Heart right ventricle (tissue), 16 donors: ENCODE results near the gene RAD51B. TPM values are rescaled to one million over a fixed set of nuclear protein-coding genes. Genes with fewer than 3 reads are reported as not detected.

Experiments
- ATAC-seq, 8 donors: fragments of 200-7000 bp; cut with Tn5 transposase; one replicate each; pipeline ENCODE4 v1.9.1; 2020; ENCODE audit warnings: mild to moderate bottlenecking in 8 of 8, moderate library complexity in 8 of 8, moderate number of reproducible peaks in 1 of 8
- DNase-seq, 2 donors: peaks; one replicate each; pipeline ENCODE4 v3.0.0-alpha.2; 2020
- H3K27ac ChIP-seq, 10 donors: fragments of 200-600 bp; sonication (generic) in 2 of 10; one replicate each; pipeline versions ENCODE4 v1.5.0 to v1.8.0; 2020 to 2022; ENCODE audit warnings: mild to moderate bottlenecking in 3 of 10
- H3K27me3 ChIP-seq, 7 donors: fragments of 200-600 bp; one replicate each; pipeline ENCODE4 v1.8.0; 2021 to 2022; ENCODE audit warnings: mild to moderate bottlenecking in 2 of 7
- H3K36me3 ChIP-seq, 9 donors: fragments of 200-600 bp; sonication (generic) in 1 of 9; one replicate each; pipeline versions ENCODE4 v1.5.0 to v1.8.0; 2020 to 2022; ENCODE audit warnings: mild to moderate bottlenecking in 2 of 9
- H3K4me1 ChIP-seq, 9 donors: fragments of 200-600 bp; sonication (generic) in 1 of 9; one replicate each; pipeline versions ENCODE4 v1.5.0 to v1.8.0; 2020 to 2022; ENCODE audit warnings: mild to moderate bottlenecking in 4 of 9
- H3K4me3 ChIP-seq, 10 donors: fragments of 200-600 bp; sonication (generic) in 2 of 10; one replicate each; pipeline versions ENCODE4 v1.5.0 to v1.8.0; 2020 to 2022; ENCODE audit warnings: mild to moderate bottlenecking in 7 of 10, moderate library complexity in 2 of 10
- H3K9me3 ChIP-seq, 11 donors: fragments of 200-600 bp in 10 of 11; sonication (generic) in 2 of 11; one replicate each; pipeline versions ENCODE4 v1.5.0 to v1.8.0; 2013 to 2022; ENCODE audit warnings: mild to moderate bottlenecking in 2 of 11, control low read depth in 1 of 11, moderate library complexity in 1 of 11
- CTCF ChIP-seq, 9 donors: fragments of 200-600 bp; sonication (generic) in 2 of 9; IDR thresholded peaks; one replicate each; pipeline versions ENCODE4 v1.5.0 to v1.8.0; 2021 to 2022; ENCODE audit warnings: antibody characterized with exemption in 9 of 9, mild to moderate bottlenecking in 5 of 9, moderate library complexity in 1 of 9
- WGBS, 2 donors: extraction: QIAGEN DNeasy Blood & Tissue Kit; methylation state at CpG; one replicate each; pipeline ENCODE4 v1.1.7; 2013; ENCODE audit warnings: inconsistent platforms in 1 of 2; 5-methylcytosine and 5-hydroxymethylcytosine counted together
- intact Hi-C, 10 donors: fragments of 100-400 bp; cut with DNase I; formaldehyde crosslinking; loops; one replicate each; pipeline versions ENCODE4 v1.11.1 to v1.14.2; 2022
- polyA plus RNA-seq, 2 donors: library from polyadenylated mRNA; stranded (reverse); fragments of 200-250 nt; gene quantifications; one replicate each; pipeline ENCODE4 v1.2.3, GENCODE V29; 2013
- total RNA-seq, 10 donors: library from RNA; stranded (reverse); fragmentation: NEBNext Ultra II Directional in 3 of 10; extraction: Animal tissue kit (Norgen Biotek cat#: 25700) in 3 of 10; gene quantifications; one replicate each; pipeline versions ENCODE4 v1.2.1 to v1.2.4, GENCODE V29; 2021 to 2023
- donor health status: Arrhythmogenic right ventricular cardiomyopathy.
- donor health status: ischemic (EF 13 %, LVEDD 7.1; RV severe dilation, severe dysfunction).
- donor health status: healthy with polysubstance abuse.
- donor health status: DM: no; HTN: yes; CAD: no.
- donor health status: DM: no; HTN: no; CAD: no.
- donor health status: ischemic (EF 25% LVEDD 6.9; RV normal size, moderate dysfunction).
- donor health status: ischemic (EF 25% LVEDD 5.7; RV mildly dilated, moderate dysfunction).
- donor health status: healthy.
- donor health status: DM: yes; HTN: yes; CAD: no.
- donor health status: Ischemic cardiomyopathy.
- donor health status: ischemic (EF 35%, LVEDD 5.7; RV mildly dilated, moderate dysfunction).
- donor health status: nonischemic (EF 11% LVEDD 7.7; RV severe dilation, severe dysfunction).
- donor health status: DM: yes; HTN: yes; CAD: no.
- donor health status: PGD.
- donor health status: ischemic (EF 29% LVEDD 5.4; RV normal size, mild dysfunction).
- donor health status: nonischemic (EF 23%, LVEDD 6.1; RV moderate dilation, normal function).

Gene RAD51B
- total and polyA plus RNA-seq, 12 donors: 0.88 to 8.6 (median 3.5) TPM

GRCh38 chr14:67933266-67933665 is 113.7 kb downstream of the RAD51B start:
- H3K27me3 ChIP-seq: no peaks in the 10 kb centered on the region
- H3K36me3 ChIP-seq: no peaks in the 10 kb centered on the region
- peaks cover 3 to 24% (median 11%) of the 10 kb centered on the region in 9 donors for H3K4me1 ChIP-seq
- no peak for TF ChIP-seq CTCF (IDR thresholded peaks at IDR 0.05)
- peaks cover 0 to 32% (median 19%) of the 10 kb centered on the region in 11 donors for H3K9me3 ChIP-seq
- ATAC-seq (peak in 2 of 8 donors; percentile 24 to 30), DNase-seq (no peak)
- intact Hi-C loops: loop anchor here in 3 of 10 donors (2.0 to 10.0 kb wide), 3 partner anchors 884 to 909 kb away; no protein-coding TSS in a partner anchor
- H3K4me3 ChIP-seq: no peak overlapping the region
- no peak overlapping the region for H3K27ac ChIP-seq

GRCh38 chr14:67934087-67934486 is 114.5 kb downstream of the RAD51B start:
- no peaks in the 10 kb centered on the region for H3K36me3 ChIP-seq
- WGBS, 2 donors: 42 to 43% methylated on average over 1 of the region's 1 CpG
- peaks cover 0 to 27% (median 19%) of the 10 kb centered on the region in 11 donors for H3K9me3 ChIP-seq
- DNase-seq (peak in 1 of 2 donors; percentile 26), ATAC-seq (peak in 7 of 8 donors; percentile 87 to 94 (median 92))
- H3K27ac ChIP-seq: peak overlapping the region in 8 of 10 donors; percentile 9 to 62 (median 38)
- no peaks in the 10 kb centered on the region for H3K27me3 ChIP-seq
- intact Hi-C loops: loop anchor here in 2 of 10 donors (5.0 to 10.0 kb wide), 2 partner anchors 891 to 908 kb away; no protein-coding TSS in a partner anchor
- peak; percentile 40 to 79 (median 66) for TF ChIP-seq CTCF (IDR thresholded peaks at IDR 0.05)
- H3K4me3 ChIP-seq: no peak overlapping the region
- peaks cover 3 to 24% (median 11%) of the 10 kb centered on the region in 9 donors for H3K4me1 ChIP-seq

GRCh38 chr14:67934862-67935261 is 115.3 kb downstream of the RAD51B start:
- H3K4me1 ChIP-seq: peaks cover 3 to 24% (median 11%) of the 10 kb centered on the region in 9 donors
- TF ChIP-seq CTCF (IDR thresholded peaks at IDR 0.05): no peak
- H3K4me3 ChIP-seq: no peak overlapping the region
- intact Hi-C loops: loop anchor here in 2 of 10 donors (5.0 to 10.0 kb wide), 2 partner anchors 890 to 907 kb away; no protein-coding TSS in a partner anchor
- no peak for ATAC-seq
- H3K27ac ChIP-seq: peak overlapping the region in 7 of 10 donors; percentile 9 to 62 (median 45)
- no peak for DNase-seq
- 94 to 99% methylated on average over 1 of the region's 1 CpG for WGBS, 2 donors
- H3K36me3 ChIP-seq: no peaks in the 10 kb centered on the region
- H3K9me3 ChIP-seq: peaks cover 0 to 20% (median 13%) of the 10 kb centered on the region in 11 donors
- no peaks in the 10 kb centered on the region for H3K27me3 ChIP-seq

GRCh38 chr14:67935371-67935770 is 115.8 kb downstream of the RAD51B start:
- DNase-seq: no peak
- intact Hi-C loops: loop anchor here in 1 of 10 donors (10.0 kb wide), 1 partner anchor 889 kb away; no protein-coding TSS in a partner anchor
- 89 to 96% methylated on average over 2 of the region's 2 CpGs for WGBS, 2 donors

More at GRCh38 chr14:67935371-67935770, 115.8 kb downstream of the RAD51B start:
- Histone ChIP-seq H3K4me3 (no peak overlapping the region), H3K4me1 (peaks cover 3 to 28% (median 11%) of the 10 kb centered on the region in 9 donors), H3K27ac (peak overlapping the region in 1 of 10 donors; percentile 34), H3K27me3 (no peaks in the 10 kb centered on the region), H3K36me3 (no peaks in the 10 kb centered on the region), H3K9me3 (peaks cover 0 to 14% (median 9%) of the 10 kb centered on the region in 11 donors)
- no peak for TF ChIP-seq CTCF (IDR thresholded peaks at IDR 0.05)
- ATAC-seq: no peak
